NT2/D1 (cell line): ENCODE results near the gene CCDC171.

ENCODE experiments used
- DNase-seq: peaks from one replicate; pipeline ENCODE4 v3.0.0-alpha.2; 2011; ENCODE audit warnings: low read depth, low spot score
- H3K27me3 ChIP-seq: 2 replicates; pipeline ENCODE4 v1.6.0; 2011; ENCODE audit warnings: mild to moderate bottlenecking; ENCODE audit not compliant: insufficient read length, insufficient read depth
- H3K36me3 ChIP-seq: 2 replicates; pipeline ENCODE4 v1.6.1; 2011; ENCODE audit warnings: mild to moderate bottlenecking, low read length, mixed read lengths; ENCODE audit not compliant: insufficient read depth, insufficient read length
- H3K4me1 ChIP-seq: 2 replicates; pipeline ENCODE4 v1.5.1; 2011; ENCODE audit not compliant: insufficient read depth, insufficient read length
- H3K4me3 ChIP-seq: 2 replicates; pipeline ENCODE4 v1.5.1; 2011; ENCODE audit warnings: low read depth; ENCODE audit not compliant: insufficient read length
- H3K9ac ChIP-seq: 2 replicates; pipeline ENCODE4 v1.6.0; 2011; ENCODE audit warnings: low read depth; ENCODE audit not compliant: insufficient read length
- H3K9me3 ChIP-seq: 2 replicates; pipeline ENCODE4 v1.5.1; 2011; ENCODE audit warnings: mild to moderate bottlenecking, low read length; ENCODE audit not compliant: insufficient read depth
- SUZ12 ChIP-seq: IDR thresholded peaks from 2 replicates; pipeline ENCODE4 v1.6.1; 2011; ENCODE audit not compliant: insufficient read length, insufficient read depth; ENCODE audit errors: extremely low read depth
- YY1 ChIP-seq: IDR thresholded peaks from 2 replicates; pipeline ENCODE4 v1.6.1; 2011; ENCODE audit not compliant: insufficient read length, insufficient read depth
- ZNF274 ChIP-seq: IDR thresholded peaks from 2 replicates; pipeline ENCODE4 v1.6.1; 2011; ENCODE audit warnings: mild to moderate bottlenecking, low read depth, low read length

Gene CCDC171

GRCh38 chr9:15722888-15723287 is 170.0 kb downstream of the CCDC171 start:
- DNase-seq: peak; percentile 15
- Histone ChIP-seq H3K9me3 (no peaks in the 10 kb centered on the region), H3K4me3 (no peak overlapping the region), H3K9ac (no peak overlapping the region), H3K4me1 (no peaks in the 10 kb centered on the region), H3K36me3 (no peaks in the 10 kb centered on the region), H3K27me3 (no peaks in the 10 kb centered on the region)
- TF ChIP-seq YY1 (no peak), ZNF274 (no peak), SUZ12 (no peak)

DNA sequence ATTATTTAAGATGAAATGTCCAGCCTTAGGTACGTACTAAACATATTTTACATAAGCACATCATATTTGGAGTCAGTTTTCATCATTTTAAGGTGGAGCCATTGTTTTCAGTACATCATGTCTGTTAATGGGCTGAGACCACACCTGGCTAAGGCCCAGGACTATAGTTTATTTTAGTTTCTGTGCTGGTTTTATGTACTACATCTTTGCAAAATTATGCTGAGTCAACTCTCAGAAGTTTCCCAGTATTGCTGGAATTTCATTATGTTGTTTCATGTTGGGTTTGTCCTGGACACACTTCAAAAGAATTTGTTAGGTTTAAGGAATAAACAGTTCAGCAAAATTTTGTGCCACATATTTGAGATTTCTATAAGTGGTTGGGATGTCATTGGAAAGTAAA is 171.2 kb downstream of the CCDC171 start:
- no peak overlapping the region for H3K9ac ChIP-seq
- TF ChIP-seq SUZ12 (no peak), YY1 (no peak), ZNF274 (no peak)
- H3K4me3 ChIP-seq: no peak overlapping the region
- H3K27me3 ChIP-seq: no peaks in the 10 kb centered on the region
- no peak for DNase-seq
- H3K4me1 ChIP-seq: no peaks in the 10 kb centered on the region
- no peaks in the 10 kb centered on the region for H3K36me3 ChIP-seq
- H3K9me3 ChIP-seq: no peaks in the 10 kb centered on the region

GRCh38 chr9:15724612-15725011 is 171.8 kb downstream of the CCDC171 start:
- H3K27me3 ChIP-seq: no peaks in the 10 kb centered on the region
- no peaks in the 10 kb centered on the region for H3K9me3 ChIP-seq
- no peak overlapping the region for H3K9ac ChIP-seq
- no peaks in the 10 kb centered on the region for H3K36me3 ChIP-seq
- H3K4me3 ChIP-seq: no peak overlapping the region
- no peak for DNase-seq
- no peaks in the 10 kb centered on the region for H3K4me1 ChIP-seq
- TF ChIP-seq ZNF274: no peak
- no peak for TF ChIP-seq SUZ12
- TF ChIP-seq YY1: no peak

DNA sequence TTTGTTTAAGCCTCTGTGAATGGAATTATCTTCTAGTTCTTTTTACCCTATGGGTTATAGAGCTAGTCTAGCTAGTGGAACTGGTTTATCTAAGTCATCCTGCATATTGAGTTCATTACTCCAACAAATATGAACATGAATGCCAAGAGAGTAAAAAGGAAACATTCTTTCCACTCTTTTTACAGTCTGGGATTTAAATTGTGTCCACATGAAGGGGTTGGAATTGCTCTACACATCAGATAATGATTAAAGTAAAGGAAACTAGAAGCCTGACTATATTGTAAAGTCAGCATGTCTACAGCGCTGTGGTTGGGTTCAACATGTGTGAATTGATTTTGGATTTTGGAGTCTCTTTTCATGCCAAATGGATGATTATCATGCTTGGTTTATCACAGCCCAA is 173.1 kb downstream of the CCDC171 start:
- Histone ChIP-seq H3K4me3 (no peak overlapping the region), H3K4me1 (no peaks in the 10 kb centered on the region), H3K36me3 (no peaks in the 10 kb centered on the region), H3K27me3 (no peaks in the 10 kb centered on the region), H3K9me3 (no peaks in the 10 kb centered on the region), H3K9ac (no peak overlapping the region)
- no peak for DNase-seq
- no peak for TF ChIP-seq YY1

DNA sequence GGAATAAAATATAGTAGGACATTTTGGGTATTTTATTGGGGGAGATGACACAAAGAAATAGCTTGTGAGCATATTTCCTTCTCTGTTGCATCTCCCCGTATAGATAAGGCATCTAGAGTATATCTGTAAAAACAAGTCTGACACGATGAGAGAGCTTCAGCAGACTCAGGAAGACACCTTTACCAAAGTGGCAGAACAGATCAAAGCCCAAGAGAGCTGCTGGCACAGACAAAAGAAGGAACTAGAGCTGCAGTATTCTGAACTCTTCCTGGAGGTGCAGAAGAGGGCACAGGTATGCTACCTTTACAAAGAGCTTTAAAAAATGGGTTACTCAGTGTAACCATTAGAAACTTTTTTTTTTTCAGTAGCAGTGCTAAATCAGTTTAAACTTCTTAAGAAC is 176.7 kb downstream of the CCDC171 start:
- Histone ChIP-seq H3K27me3 (no peaks in the 10 kb centered on the region), H3K36me3 (no peaks in the 10 kb centered on the region), H3K4me1 (no peaks in the 10 kb centered on the region), H3K9me3 (no peaks in the 10 kb centered on the region), H3K9ac (no peak overlapping the region), H3K4me3 (no peak overlapping the region)
- no peak for TF ChIP-seq YY1
- no peak for TF ChIP-seq SUZ12
- TF ChIP-seq ZNF274: no peak
- DNase-seq: no peak

DNA sequence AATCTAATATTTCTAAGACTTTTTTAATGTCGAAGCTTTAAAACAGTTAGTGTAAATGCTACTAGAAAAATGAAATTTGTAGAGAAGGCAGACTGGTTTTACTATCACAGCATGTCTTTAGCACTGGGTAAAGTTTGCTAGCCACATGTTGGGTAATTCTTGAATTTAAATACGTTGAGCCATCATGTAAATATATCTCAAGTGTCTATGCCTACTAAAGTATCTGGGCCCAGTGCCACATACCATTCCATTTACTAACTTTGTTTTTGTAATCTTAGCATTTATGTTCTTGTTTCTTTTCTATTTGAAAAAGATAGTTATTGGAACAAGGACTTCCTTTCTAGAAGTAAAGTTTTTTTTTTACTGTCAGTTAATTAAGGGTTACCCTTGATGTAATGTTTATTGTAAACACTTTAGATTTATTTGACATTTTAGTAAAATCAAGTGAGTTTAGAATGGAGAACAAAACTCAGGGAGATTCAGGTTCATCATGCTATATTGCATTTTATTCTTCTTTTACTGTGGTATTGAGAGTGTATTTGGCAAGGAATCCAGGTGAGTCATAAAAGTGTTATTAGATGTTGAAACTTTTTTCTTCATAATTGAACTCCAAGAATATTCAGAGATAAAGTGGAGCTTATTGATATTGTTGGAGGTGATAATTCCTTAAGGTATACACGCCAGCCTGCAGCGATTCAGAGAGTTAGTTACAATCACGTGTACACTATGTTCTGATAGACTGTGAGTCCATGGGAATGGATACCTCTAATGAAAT is 182.4 kb downstream of the CCDC171 start:
- Histone ChIP-seq H3K4me1 (no peaks in the 10 kb centered on the region), H3K4me3 (no peak overlapping the region), H3K9ac (no peak overlapping the region), H3K9me3 (no peaks in the 10 kb centered on the region), H3K36me3 (no peaks in the 10 kb centered on the region), H3K27me3 (no peaks in the 10 kb centered on the region)
- TF ChIP-seq YY1 (no peak), SUZ12 (no peak), ZNF274 (no peak)
- DNase-seq: no peak

- Histone ChIP-seq H3K9ac (no peak overlapping the region), H3K4me3 (no peak overlapping the region), H3K36me3 (no peaks in the 10 kb centered on the region), H3K27me3 (no peaks in the 10 kb centered on the region), H3K4me1 (no peaks in the 10 kb centered on the region), H3K9me3 (no peaks in the 10 kb centered on the region)
- no peak for TF ChIP-seq YY1
- TF ChIP-seq SUZ12: no peak
- TF ChIP-seq ZNF274: no peak
- no peak for DNase-seq
Measured at GRCh38 chr9:15736569-15736968, 183.7 kb downstream of the CCDC171 start.

DNA sequence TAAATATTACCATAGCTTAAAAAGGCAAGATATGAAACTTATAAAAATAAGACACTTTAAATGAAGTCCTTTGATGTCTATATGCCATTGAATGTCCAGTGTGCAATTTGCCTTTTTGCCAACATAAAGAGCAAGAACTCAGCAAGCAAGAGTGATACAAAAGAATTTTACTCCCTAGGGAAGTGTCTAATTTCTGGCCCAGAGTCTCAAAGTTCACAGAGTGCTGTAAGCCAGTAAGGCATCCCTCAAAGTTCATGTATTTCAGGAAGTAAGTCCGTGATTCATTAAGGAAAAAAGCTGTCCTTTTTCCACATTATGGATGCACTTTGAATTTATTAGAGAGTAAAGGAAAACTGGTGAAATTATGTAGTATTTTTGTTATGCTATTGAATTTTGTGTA is 185.2 kb downstream of the CCDC171 start:
- Histone ChIP-seq H3K9me3 (no peaks in the 10 kb centered on the region), H3K4me1 (no peaks in the 10 kb centered on the region), H3K27me3 (no peaks in the 10 kb centered on the region), H3K9ac (no peak overlapping the region), H3K4me3 (no peak overlapping the region), H3K36me3 (no peaks in the 10 kb centered on the region)
- DNase-seq: no peak
- no peak for TF ChIP-seq SUZ12
- no peak for TF ChIP-seq ZNF274
- no peak for TF ChIP-seq YY1
